HepG2 (cell line): ENCODE data around the gene ABCA2. TPM values are rescaled to one million over a fixed set of nuclear protein-coding genes. Genes with fewer than 3 reads are reported as not detected.

ENCODE experiments used
- FOXJ3 ChIP-seq: sonication (generic); formaldehyde crosslinking; IDR thresholded peaks from 2 replicates; pipeline ENCODE4 v1.4.0; 2020; ENCODE audit warnings: missing genetic modification reagents, mild to moderate bottlenecking, borderline replicate concordance
- GABPB1 ChIP-seq: IDR thresholded peaks from 2 replicates; pipeline ENCODE4 v1.6.1; 2016; ENCODE audit warnings: mild to moderate bottlenecking, missing genetic modification reagents, moderate library complexity, missing compliant biosample characterization
- GATA4 ChIP-seq: sonication (generic); IDR thresholded peaks from 2 replicates; pipeline ENCODE4 v1.6.1; 2016; ENCODE audit warnings: antibody characterized with exemption, low read depth, borderline replicate concordance
- IKZF1 ChIP-seq: fragments of 450-650 bp; IDR thresholded peaks from 2 replicates; pipeline ENCODE4 v1.7.1; 2016
- KDM2A ChIP-seq: sonication (generic); formaldehyde crosslinking; IDR thresholded peaks from 2 replicates; pipeline ENCODE4 v1.4.0; 2020; ENCODE audit warnings: low read depth, missing genetic modification reagents, borderline replicate concordance
- MIER2 ChIP-seq: IDR thresholded peaks from 2 replicates; pipeline ENCODE4 v1.6.1; 2016; ENCODE audit warnings: missing biosample characterization, missing genetic modification reagents
- MXD4 ChIP-seq: IDR thresholded peaks from 2 replicates; pipeline ENCODE4 v1.6.1; 2016; ENCODE audit warnings: mild to moderate bottlenecking, missing biosample characterization, missing genetic modification reagents
- MYNN ChIP-seq: sonication (generic); formaldehyde crosslinking; IDR thresholded peaks from 2 replicates; pipeline ENCODE4 v1.4.0; 2020; ENCODE audit warnings: mild to moderate bottlenecking, low read depth, missing genetic modification reagents
- NFE2L1 ChIP-seq: sonication (generic); formaldehyde crosslinking; IDR thresholded peaks from 2 replicates; pipeline ENCODE4 v1.4.0; 2020; ENCODE audit warnings: missing genetic modification reagents, mild to moderate bottlenecking, borderline replicate concordance
- PHF20 ChIP-seq: sonication (generic); formaldehyde crosslinking; IDR thresholded peaks from 2 replicates; pipeline ENCODE4 v1.5.0; 2020; ENCODE audit warnings: mild to moderate bottlenecking, missing genetic modification reagents
- POLR2AphosphoS5 ChIP-seq: IDR thresholded peaks from 2 replicates; pipeline ENCODE4 v1.6.1; 2012; ENCODE audit warnings: low read depth, low read length
- SNAI1 ChIP-seq: sonication (generic); formaldehyde crosslinking; IDR thresholded peaks from 2 replicates; pipeline ENCODE4 v1.5.0; 2020; ENCODE audit warnings: mild to moderate bottlenecking, missing genetic modification reagents, borderline replicate concordance
- SOX13 ChIP-seq, 3 experiments: fragments of 450-650 bp in 1 of 3; sonication (generic) in 1 of 3; formaldehyde crosslinking in 1 of 3; IDR thresholded peaks in 2 of 3; conservative IDR thresholded peaks in 1 of 3; 2 replicates each; pipeline versions ENCODE4 v1.5.0 to v1.6.1; 2016 to 2020; ENCODE audit warnings: antibody characterized with exemption in 1 of 3, mild to moderate bottlenecking in 1 of 3, missing compliant biosample characterization in 1 of 3, missing genetic modification reagents in 1 of 3, moderate library complexity in 1 of 3
- TGIF2 ChIP-seq: IDR thresholded peaks from 2 replicates; pipeline ENCODE4 v1.6.1; 2016; ENCODE audit warnings: control low read depth, missing compliant biosample characterization
- THAP11 ChIP-seq: IDR thresholded peaks from 2 replicates; pipeline ENCODE4 v1.6.1; 2016; ENCODE audit warnings: missing biosample characterization, missing genetic modification reagents
- ZBTB3 ChIP-seq: sonication (generic); formaldehyde crosslinking; IDR thresholded peaks from 2 replicates; pipeline ENCODE4 v1.4.0; 2020; ENCODE audit warnings: low read depth, mild to moderate bottlenecking, moderate library complexity, missing genetic modification reagents, borderline replicate concordance
- ZFP36L2 ChIP-seq: sonication (generic); formaldehyde crosslinking; IDR thresholded peaks from 2 replicates; pipeline ENCODE4 v1.4.0; 2020; ENCODE audit warnings: missing genetic modification reagents
- ZNF432 ChIP-seq: sonication (generic); formaldehyde crosslinking; IDR thresholded peaks from 2 replicates; pipeline ENCODE4 v1.5.0; 2020; ENCODE audit warnings: missing genetic modification reagents, mild to moderate bottlenecking, borderline replicate concordance
- ZNF468 ChIP-seq: sonication (generic); formaldehyde crosslinking; IDR thresholded peaks from 2 replicates; pipeline ENCODE4 v1.8.0; 2022; ENCODE audit warnings: mild to moderate bottlenecking, moderate library complexity, missing genetic modification reagents
- ZNF720 ChIP-seq: sonication (generic); formaldehyde crosslinking; IDR thresholded peaks from 2 replicates; pipeline ENCODE4 v1.4.0; 2020; ENCODE audit warnings: missing genetic modification reagents
- ZNF772 ChIP-seq: sonication (generic); formaldehyde crosslinking; IDR thresholded peaks from 2 replicates; pipeline ENCODE4 v1.5.0; 2020; ENCODE audit warnings: mild to moderate bottlenecking, missing genetic modification reagents
- ZNF776 ChIP-seq: sonication (generic); formaldehyde crosslinking; IDR thresholded peaks from 2 replicates; pipeline ENCODE4 v1.4.0; 2020; ENCODE audit warnings: mild to moderate bottlenecking, missing genetic modification reagents
- ZNF781 ChIP-seq: sonication (generic); formaldehyde crosslinking; IDR thresholded peaks from 2 replicates; pipeline ENCODE4 v1.5.1; 2020; ENCODE audit warnings: borderline replicate concordance, mild to moderate bottlenecking, missing genetic modification reagents; ENCODE audit errors: not compliant biosample characterization
- polyA plus RNA-seq, 8 experiments: library from polyadenylated mRNA; depleted of rRNA in 3 of 8; stranded (reverse) in 7 of 8; unstranded in 1 of 8; fragments of >200 nt; fragmentation: Illumina TruSeq in 4 of 8; extraction: Trizol in 4 of 8; gene quantifications; 2 replicates each; pipeline versions ENCODE4 v1.2.1 to v1.2.3, GENCODE V29; 2011 to 2016; ENCODE audit warnings: low read depth in 4 of 8, missing spikeins in 1 of 8, mixed read lengths in 1 of 8; ENCODE audit not compliant: insufficient read depth in 1 of 8
- total RNA-seq, 5 experiments: library from RNA; depleted of rRNA; stranded (reverse); fragments of >200 nt; fragmentation: Illumina TruSeq; extraction: Trizol; gene quantifications; 2 replicates each; pipeline ENCODE4 v1.2.3, GENCODE V29; 2016; ENCODE audit warnings: low read depth in 1 of 5
- TF ChIP-seq, protein P1 (sequence below): sonication (generic); formaldehyde crosslinking; IDR thresholded peaks from 2 replicates; pipeline ENCODE4 v1.8.0; 2022; ENCODE audit warnings: mild to moderate bottlenecking, missing genetic modification reagents, borderline replicate concordance
- TF ChIP-seq, protein P2 (sequence below): sonication (generic); formaldehyde crosslinking; IDR thresholded peaks from 2 replicates; pipeline ENCODE4 v1.4.0; 2020; ENCODE audit warnings: missing genetic modification reagents; ENCODE audit errors: not compliant biosample characterization
- TF ChIP-seq, protein P3 (sequence below): fragments of 450-650 bp; IDR thresholded peaks from 2 replicates; pipeline ENCODE4 v1.6.1; 2016

ABCA2 gene
- total and polyA plus RNA-seq, 2 of the 13 experiments (the other 11 are each of a cell fraction or from before 2014, with no cell fraction given): 2.9 to 19.2 TPM

DNA sequence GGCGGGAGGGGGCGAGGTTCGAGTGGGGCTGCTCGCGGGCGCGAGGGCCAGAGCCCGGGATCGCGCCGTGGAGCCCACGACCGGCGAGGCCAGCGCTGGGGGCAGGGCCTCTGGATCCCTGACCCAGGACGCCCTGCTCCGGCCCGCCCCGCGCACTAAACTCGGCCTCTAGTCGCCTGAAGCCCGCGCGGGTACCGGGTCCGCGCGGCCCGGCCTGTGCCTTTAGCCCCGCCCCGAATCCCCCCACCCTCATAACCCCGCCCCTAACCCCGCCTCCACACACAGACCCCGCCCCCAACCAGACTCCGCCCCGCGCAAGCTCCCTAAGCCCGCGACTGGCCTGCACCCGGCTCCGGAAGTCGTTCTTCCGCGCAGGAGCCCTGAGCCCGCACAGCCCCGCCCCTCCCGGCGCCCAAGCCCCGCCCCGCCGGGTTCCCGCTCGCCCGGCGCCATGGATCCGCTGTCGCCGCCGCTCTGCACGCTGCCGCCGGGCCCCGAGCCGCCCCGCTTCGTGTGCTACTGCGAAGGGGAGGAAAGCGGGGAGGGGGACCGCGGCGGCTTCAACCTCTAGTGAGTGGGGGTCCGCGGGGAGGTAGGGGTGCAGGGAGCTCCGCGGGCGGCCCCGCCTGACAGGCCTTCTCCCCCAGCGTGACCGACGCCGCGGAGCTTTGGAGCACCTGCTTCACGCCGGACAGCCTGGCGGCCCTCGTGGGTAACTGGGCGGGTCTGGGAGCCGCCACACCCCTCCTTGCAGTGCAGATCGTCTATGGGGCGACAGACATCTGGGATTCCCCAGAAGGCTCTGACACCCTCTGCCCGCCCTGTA, 35.8 kb downstream of the ABCA2 start, which contains the start of gene PAXX (continued):
- TF ChIP-seq, protein P1, sequence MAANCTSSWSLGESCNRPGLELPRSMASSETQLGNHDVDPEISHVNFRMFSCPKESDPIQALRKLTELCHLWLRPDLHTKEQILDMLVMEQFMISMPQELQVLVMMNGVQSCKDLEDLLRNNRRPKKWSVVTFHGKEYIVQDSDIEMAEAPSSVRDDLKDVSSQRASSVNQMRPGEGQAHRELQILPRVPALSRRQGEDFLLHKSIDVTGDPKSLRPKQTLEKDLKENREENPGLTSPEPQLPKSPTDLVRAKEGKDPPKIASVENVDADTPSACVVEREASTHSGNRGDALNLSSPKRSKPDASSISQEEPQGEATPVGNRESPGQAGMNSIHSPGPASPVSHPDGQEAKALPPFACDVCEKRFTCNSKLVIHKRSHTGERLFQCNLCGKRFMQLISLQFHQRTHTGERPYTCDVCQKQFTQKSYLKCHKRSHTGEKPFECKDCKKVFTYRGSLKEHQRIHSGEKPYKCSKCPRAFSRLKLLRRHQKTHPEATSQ (CRISPR knock-in tag): no peak
- TF ChIP-seq ZNF776: no peak
- peak; percentile 77 for TF ChIP-seq KDM2A (CRISPR knock-in tag)
- TF ChIP-seq GABPB1 (CRISPR knock-in tag): peak; percentile 79
- no peak; the same call in 1 of the 2 replicates for TF ChIP-seq ZBTB3 (CRISPR knock-in tag)
- TF ChIP-seq MXD4 (CRISPR knock-in tag): no peak; the same call in 1 of the 2 replicates
- TF ChIP-seq, protein P2, sequence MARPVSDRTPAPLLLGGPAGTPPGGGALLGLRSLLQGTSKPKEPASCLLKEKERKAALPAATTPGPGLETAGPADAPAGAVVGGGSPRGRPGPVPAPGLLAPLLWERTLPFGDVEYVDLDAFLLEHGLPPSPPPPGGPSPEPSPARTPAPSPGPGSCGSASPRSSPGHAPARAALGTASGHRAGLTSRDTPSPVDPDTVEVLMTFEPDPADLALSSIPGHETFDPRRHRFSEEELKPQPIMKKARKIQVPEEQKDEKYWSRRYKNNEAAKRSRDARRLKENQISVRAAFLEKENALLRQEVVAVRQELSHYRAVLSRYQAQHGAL (CRISPR knock-in tag): no peak
- TF ChIP-seq SNAI1 (CRISPR knock-in tag): no peak
- no peak for TF ChIP-seq MYNN (CRISPR knock-in tag)
- TF ChIP-seq FOXJ3 (CRISPR knock-in tag): no peak
- 0 out of 2 replicates have a peak, but pooled peaks have one; percentile 21 for TF ChIP-seq THAP11 (CRISPR knock-in tag)
- TF ChIP-seq NFE2L1 (CRISPR knock-in tag): no peak
- TF ChIP-seq POLR2AphosphoS5: no peak
- no peak for TF ChIP-seq MIER2 (CRISPR knock-in tag)
- no peak for TF ChIP-seq IKZF1
- no peak for TF ChIP-seq ZNF772
- no peak for TF ChIP-seq TGIF2 (CRISPR knock-in tag)
- no peak for TF ChIP-seq ZNF432 (CRISPR knock-in tag)
- TF ChIP-seq ZNF468 (CRISPR knock-in tag): 0 out of 2 replicates have a peak, but pooled peaks have one; percentile 33
- no peak for TF ChIP-seq SOX13 (IDR thresholded peaks at IDR 0.05)
- TF ChIP-seq SOX13 (CRISPR knock-in tag; conservative IDR thresholded peaks at IDR 0.05 in 1 of 2, IDR thresholded peaks at IDR 0.05 in 1 of 2): no peak
- no peak for TF ChIP-seq ZNF720
- no peak for TF ChIP-seq GATA4
- no peak for TF ChIP-seq ZFP36L2
- TF ChIP-seq ZNF781 (CRISPR knock-in tag): no peak
- TF ChIP-seq PHF20 (CRISPR knock-in tag): peak; percentile 14; the same call in 1 of the 2 replicates
- TF ChIP-seq, protein P3, sequence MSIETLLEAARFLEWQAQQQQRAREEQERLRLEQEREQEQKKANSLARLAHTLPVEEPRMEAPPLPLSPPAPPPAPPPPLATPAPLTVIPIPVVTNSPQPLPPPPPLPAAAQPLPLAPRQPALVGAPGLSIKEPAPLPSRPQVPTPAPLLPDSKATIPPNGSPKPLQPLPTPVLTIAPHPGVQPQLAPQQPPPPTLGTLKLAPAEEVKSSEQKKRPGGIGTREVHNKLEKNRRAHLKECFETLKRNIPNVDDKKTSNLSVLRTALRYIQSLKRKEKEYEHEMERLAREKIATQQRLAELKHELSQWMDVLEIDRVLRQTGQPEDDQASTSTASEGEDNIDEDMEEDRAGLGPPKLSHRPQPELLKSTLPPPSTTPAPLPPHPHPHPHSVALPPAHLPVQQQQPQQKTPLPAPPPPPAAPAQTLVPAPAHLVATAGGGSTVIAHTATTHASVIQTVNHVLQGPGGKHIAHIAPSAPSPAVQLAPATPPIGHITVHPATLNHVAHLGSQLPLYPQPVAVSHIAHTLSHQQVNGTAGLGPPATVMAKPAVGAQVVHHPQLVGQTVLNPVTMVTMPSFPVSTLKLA: no peak
